ENCODE results near the gene ARHGAP26.

DNA sequence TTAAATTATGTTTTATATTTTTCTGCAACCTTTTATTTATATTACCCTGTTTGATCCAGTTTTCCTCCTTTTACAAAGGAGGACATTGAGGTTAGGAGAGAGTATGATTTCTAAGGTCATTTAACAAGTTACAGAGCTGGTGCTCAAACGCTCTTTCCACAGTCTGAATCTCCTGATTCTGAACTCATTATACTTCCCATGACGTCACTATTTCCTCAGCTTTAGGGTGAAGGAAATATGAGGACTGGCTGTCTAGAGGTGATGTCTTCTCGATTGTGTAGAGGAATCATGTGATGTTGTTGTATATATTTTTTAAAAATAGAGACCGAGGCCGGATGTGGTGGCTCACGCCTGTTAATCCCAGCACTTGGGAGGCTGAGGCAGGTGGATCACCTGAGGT is 140.0 kb downstream of the ARHGAP26 start:
- TF ChIP-seq, protein P1, sequence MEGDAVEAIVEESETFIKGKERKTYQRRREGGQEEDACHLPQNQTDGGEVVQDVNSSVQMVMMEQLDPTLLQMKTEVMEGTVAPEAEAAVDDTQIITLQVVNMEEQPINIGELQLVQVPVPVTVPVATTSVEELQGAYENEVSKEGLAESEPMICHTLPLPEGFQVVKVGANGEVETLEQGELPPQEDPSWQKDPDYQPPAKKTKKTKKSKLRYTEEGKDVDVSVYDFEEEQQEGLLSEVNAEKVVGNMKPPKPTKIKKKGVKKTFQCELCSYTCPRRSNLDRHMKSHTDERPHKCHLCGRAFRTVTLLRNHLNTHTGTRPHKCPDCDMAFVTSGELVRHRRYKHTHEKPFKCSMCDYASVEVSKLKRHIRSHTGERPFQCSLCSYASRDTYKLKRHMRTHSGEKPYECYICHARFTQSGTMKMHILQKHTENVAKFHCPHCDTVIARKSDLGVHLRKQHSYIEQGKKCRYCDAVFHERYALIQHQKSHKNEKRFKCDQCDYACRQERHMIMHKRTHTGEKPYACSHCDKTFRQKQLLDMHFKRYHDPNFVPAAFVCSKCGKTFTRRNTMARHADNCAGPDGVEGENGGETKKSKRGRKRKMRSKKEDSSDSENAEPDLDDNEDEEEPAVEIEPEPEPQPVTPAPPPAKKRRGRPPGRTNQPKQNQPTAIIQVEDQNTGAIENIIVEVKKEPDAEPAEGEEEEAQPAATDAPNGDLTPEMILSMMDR (IDR thresholded peaks at IDR 0.05; ENCODE audit: low read depth, low read length, missing input control) = no peak
- no peak for TF ChIP-seq YY1 (IDR thresholded peaks at IDR 0.05)
- TF ChIP-seq, protein P2, sequence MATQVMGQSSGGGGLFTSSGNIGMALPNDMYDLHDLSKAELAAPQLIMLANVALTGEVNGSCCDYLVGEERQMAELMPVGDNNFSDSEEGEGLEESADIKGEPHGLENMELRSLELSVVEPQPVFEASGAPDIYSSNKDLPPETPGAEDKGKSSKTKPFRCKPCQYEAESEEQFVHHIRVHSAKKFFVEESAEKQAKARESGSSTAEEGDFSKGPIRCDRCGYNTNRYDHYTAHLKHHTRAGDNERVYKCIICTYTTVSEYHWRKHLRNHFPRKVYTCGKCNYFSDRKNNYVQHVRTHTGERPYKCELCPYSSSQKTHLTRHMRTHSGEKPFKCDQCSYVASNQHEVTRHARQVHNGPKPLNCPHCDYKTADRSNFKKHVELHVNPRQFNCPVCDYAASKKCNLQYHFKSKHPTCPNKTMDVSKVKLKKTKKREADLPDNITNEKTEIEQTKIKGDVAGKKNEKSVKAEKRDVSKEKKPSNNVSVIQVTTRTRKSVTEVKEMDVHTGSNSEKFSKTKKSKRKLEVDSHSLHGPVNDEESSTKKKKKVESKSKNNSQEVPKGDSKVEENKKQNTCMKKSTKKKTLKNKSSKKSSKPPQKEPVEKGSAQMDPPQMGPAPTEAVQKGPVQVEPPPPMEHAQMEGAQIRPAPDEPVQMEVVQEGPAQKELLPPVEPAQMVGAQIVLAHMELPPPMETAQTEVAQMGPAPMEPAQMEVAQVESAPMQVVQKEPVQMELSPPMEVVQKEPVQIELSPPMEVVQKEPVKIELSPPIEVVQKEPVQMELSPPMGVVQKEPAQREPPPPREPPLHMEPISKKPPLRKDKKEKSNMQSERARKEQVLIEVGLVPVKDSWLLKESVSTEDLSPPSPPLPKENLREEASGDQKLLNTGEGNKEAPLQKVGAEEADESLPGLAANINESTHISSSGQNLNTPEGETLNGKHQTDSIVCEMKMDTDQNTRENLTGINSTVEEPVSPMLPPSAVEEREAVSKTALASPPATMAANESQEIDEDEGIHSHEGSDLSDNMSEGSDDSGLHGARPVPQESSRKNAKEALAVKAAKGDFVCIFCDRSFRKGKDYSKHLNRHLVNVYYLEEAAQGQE (IDR thresholded peaks at IDR 0.05) = no peak
- TF ChIP-seq JUND (IDR thresholded peaks at IDR 0.05) = no peak

Data from liver (tissue), 3 donors.